DOHH2 (cell line): ENCODE results near the gene ANKRD29.

Experiments
- H3F3A ChIP-seq: fragments of 200-600 bp; sonication (generic), shearing (Covaris generic); 2 replicates; pipeline ENCODE4 v1.6.0; 2016; ENCODE audit warnings: antibody characterized with exemption, mild to moderate bottlenecking; ENCODE audit not compliant: control insufficient read depth, insufficient read depth
- H3K27ac ChIP-seq: fragments of 200-600 bp; sonication (generic); 2 replicates; pipeline ENCODE4 v1.5.1; 2014; ENCODE audit warnings: low read depth, mild to moderate bottlenecking, low read length, moderate library complexity
- H3K27me3 ChIP-seq: fragments of 200-600 bp; sonication (generic); 2 replicates; pipeline ENCODE4 v1.6.1; 2014; ENCODE audit warnings: mild to moderate bottlenecking, low read length, mixed read lengths; ENCODE audit not compliant: control insufficient read depth
- H3K36me3 ChIP-seq: fragments of 200-600 bp; sonication (generic); 2 replicates; pipeline ENCODE4 v1.6.1; 2014; ENCODE audit warnings: mild to moderate bottlenecking, low read length, moderate library complexity, mixed read lengths; ENCODE audit not compliant: control insufficient read depth
- H3K4me1 ChIP-seq: fragments of 200-600 bp; sonication (generic); 2 replicates; pipeline ENCODE4 v1.6.1; 2014; ENCODE audit warnings: mild to moderate bottlenecking, low read length, mixed read lengths; ENCODE audit not compliant: control insufficient read depth
- H3K4me2 ChIP-seq: fragments of 200-600 bp; sonication (generic); 2 replicates; pipeline ENCODE4 v1.6.0; 2014; ENCODE audit warnings: mild to moderate bottlenecking, low read length, moderate library complexity
- H3K4me3 ChIP-seq: fragments of 200-600 bp; sonication (generic); 2 replicates; pipeline ENCODE4 v1.5.1; 2014; ENCODE audit warnings: mild to moderate bottlenecking, low read length, mixed read lengths
- H3K79me2 ChIP-seq: fragments of 200-600 bp; sonication (generic); 2 replicates; pipeline ENCODE4 v1.6.1; 2014; ENCODE audit warnings: mild to moderate bottlenecking, low read length, mixed read lengths; ENCODE audit not compliant: control insufficient read depth
- H3K9me2 ChIP-seq: fragments of 200-600 bp; sonication (generic); replicated peaks from 2 replicates; pipeline ENCODE4 v1.6.1; 2014; ENCODE audit warnings: mild to moderate bottlenecking, low read length, mixed read lengths; ENCODE audit not compliant: control insufficient read depth
- H3K9me3 ChIP-seq: fragments of 200-600 bp; sonication (generic); 2 replicates; pipeline ENCODE4 v1.6.1; 2014; ENCODE audit warnings: antibody characterized with exemption, low read length, mixed read lengths; ENCODE audit not compliant: control insufficient read depth, insufficient read depth
- H4K20me1 ChIP-seq: fragments of 200-600 bp; sonication (generic); 2 replicates; pipeline ENCODE4 v1.6.0; 2014; ENCODE audit warnings: low read depth, mild to moderate bottlenecking, antibody characterized with exemption, low read length, moderate library complexity; ENCODE audit not compliant: control insufficient read depth, insufficient read depth
- CTCF ChIP-seq: fragments of 200-600 bp; sonication (generic); IDR thresholded peaks from one replicate; pipeline ENCODE4 v1.5.1; 2014; ENCODE audit warnings: antibody characterized with exemption, mild to moderate bottlenecking, low read depth, low read length; ENCODE audit not compliant: poor library complexity, severe bottlenecking
- EZH2phosphoT487 ChIP-seq: fragments of 200-600 bp; sonication (generic); IDR thresholded peaks from 2 replicates; pipeline ENCODE4 v1.6.1; 2017; ENCODE audit warnings: borderline replicate concordance, mild to moderate bottlenecking, antibody characterized with exemption, low read length, moderate library complexity, mixed read lengths

The ANKRD29 gene

GRCh38 chr18:23568281-23569138, 94.2 kb downstream of the ANKRD29 start:
- no peak overlapping the region for H3K27ac ChIP-seq
- TF ChIP-seq CTCF: no peak
- no peak for TF ChIP-seq EZH2phosphoT487

GRCh38 chr18:23567671-23568070, 95.0 kb downstream of the ANKRD29 start:
- H3F3A ChIP-seq: no peaks in the 10 kb centered on the region
- no peak overlapping the region for H3K4me2 ChIP-seq
- no peaks in the 10 kb centered on the region for H3K4me1 ChIP-seq
- H3K79me2 ChIP-seq: no peaks in the 10 kb centered on the region
- H3K36me3 ChIP-seq: peaks cover 68% of the 10 kb centered on the region
- no peak overlapping the region for H3K4me3 ChIP-seq
- no peaks in the 10 kb centered on the region for H4K20me1 ChIP-seq
- no peak for TF ChIP-seq EZH2phosphoT487
- no peak for TF ChIP-seq CTCF
- no peaks in the 10 kb centered on the region for H3K9me2 ChIP-seq
- H3K9me3 ChIP-seq: no peaks in the 10 kb centered on the region
- H3K27ac ChIP-seq: no peak overlapping the region
- no peaks in the 10 kb centered on the region for H3K27me3 ChIP-seq

More at GRCh38 chr18:23568281-23569138, 94.2 kb downstream of the ANKRD29 start:
- H3K4me2 ChIP-seq: no peak overlapping the region
- H3K9me2 ChIP-seq: no peaks in the 10 kb centered on the region
- peaks cover 3% of the 10 kb centered on the region for H3K4me1 ChIP-seq
- no peaks in the 10 kb centered on the region for H3K27me3 ChIP-seq
- no peaks in the 10 kb centered on the region for H4K20me1 ChIP-seq
- no peaks in the 10 kb centered on the region for H3K9me3 ChIP-seq
- no peaks in the 10 kb centered on the region for H3F3A ChIP-seq
- peaks cover 76% of the 10 kb centered on the region for H3K36me3 ChIP-seq
- H3K4me3 ChIP-seq: no peak overlapping the region
- peaks cover 3% of the 10 kb centered on the region; the same call in 1 of the 2 replicates for H3K79me2 ChIP-seq

- Histone ChIP-seq H4K20me1 (no peaks in the 10 kb centered on the region), H3K9me3 (no peaks in the 10 kb centered on the region), H3K4me3 (no peak overlapping the region), H3K4me2 (no peak overlapping the region), H3F3A (no peaks in the 10 kb centered on the region), H3K27me3 (no peaks in the 10 kb centered on the region), H3K4me1 (no peaks in the 10 kb centered on the region), H3K79me2 (no peaks in the 10 kb centered on the region), H3K36me3 (peaks cover 70% of the 10 kb centered on the region), H3K27ac (no peak overlapping the region), H3K9me2 (no peaks in the 10 kb centered on the region)
- TF ChIP-seq CTCF (no peak), EZH2phosphoT487 (no peak)
Measured at GRCh38 chr18:23565916-23566547, 96.7 kb downstream of the ANKRD29 start.
